Nephron progenitor cell (in vitro differentiated cells): ENCODE results near the gene NISCH.

Experiments
- DNase-seq: peaks from one replicate; pipeline ENCODE4 v3.0.0; 2021
- H3K27ac Mint-ChIP-seq: 2 replicates; pipeline ENCODE4 v1.8.0; 2021; ENCODE audit warnings: mild to moderate bottlenecking, moderate library complexity, mixed read lengths
- H3K27me3 Mint-ChIP-seq: 2 replicates; pipeline ENCODE4 v1.8.0; 2021; ENCODE audit warnings: mild to moderate bottlenecking, low read depth, mixed read lengths; ENCODE audit not compliant: poor library complexity
- H3K36me3 Mint-ChIP-seq: 2 replicates; pipeline ENCODE4 v1.8.0; 2021; ENCODE audit warnings: low read depth, mixed read lengths
- H3K4me1 Mint-ChIP-seq: 2 replicates; pipeline ENCODE4 v1.8.0; 2021; ENCODE audit warnings: mixed read lengths
- H3K4me3 Mint-ChIP-seq: 2 replicates; pipeline ENCODE4 v1.8.0; 2021; ENCODE audit warnings: mild to moderate bottlenecking, moderate library complexity, mixed read lengths
- H3K9me3 Mint-ChIP-seq: 2 replicates; pipeline ENCODE4 v1.8.0; 2021; ENCODE audit warnings: mild to moderate bottlenecking, moderate library complexity, mixed read lengths
- TF ChIP-seq, protein P1 (sequence below): fragments of 200-600 bp; sonication (generic); IDR thresholded peaks from 2 replicates; pipeline ENCODE4 v1.5.0; 2021; ENCODE audit warnings: antibody characterized with exemption

NISCH gene

DNA sequence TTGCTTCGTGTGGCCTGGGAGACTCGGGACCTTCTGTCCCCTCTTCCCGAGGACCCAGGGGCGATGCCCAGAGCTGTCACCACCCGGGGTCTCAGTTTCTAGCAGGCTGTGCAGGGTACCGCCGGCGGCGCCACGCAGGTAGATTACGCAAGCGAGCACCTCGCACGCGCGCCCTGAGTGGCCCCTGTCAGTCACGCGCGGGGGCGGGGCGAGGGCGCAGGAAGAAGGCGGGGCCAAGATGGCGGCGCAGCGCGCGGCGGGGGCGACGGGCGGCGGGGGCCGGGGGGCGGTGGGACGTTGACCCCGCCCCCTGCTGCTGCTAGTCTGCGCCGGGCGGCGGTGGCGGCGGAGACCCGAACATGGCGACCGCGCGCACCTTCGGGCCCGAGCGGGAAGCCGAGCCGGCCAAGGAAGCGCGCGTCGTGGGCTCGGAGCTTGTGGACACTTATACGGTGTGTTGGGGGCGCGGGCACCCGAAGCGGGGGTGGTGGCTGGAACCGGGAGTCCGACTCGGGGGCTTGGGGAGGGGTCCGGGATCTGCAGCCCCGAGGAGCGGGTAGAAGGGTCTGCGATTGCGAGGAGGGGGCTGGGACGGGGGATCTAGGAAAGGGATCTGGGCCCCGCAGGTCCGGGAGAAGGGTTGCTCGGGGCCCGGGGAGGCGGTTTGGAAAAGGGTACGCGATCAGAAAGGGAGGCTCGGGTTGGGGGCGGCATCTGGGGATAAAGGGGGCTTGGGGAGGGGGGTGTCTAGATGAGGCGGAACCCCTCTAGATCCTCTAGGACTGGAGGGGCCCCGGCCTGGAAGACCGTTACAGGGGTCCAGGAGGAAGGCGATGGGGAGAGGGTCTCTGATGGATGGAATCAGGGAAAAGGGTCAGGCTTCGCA lies at the start of gene NISCH:
Gene NISCH, plus strand, starts transcription at position 322 of the 886 bp plus-strand sequence. Its CDS starts 38 bp downstream, at position 360.
- H3K9me3 Mint-ChIP-seq = no peaks in the 10 kb centered on the region
- TF ChIP-seq, protein P1, sequence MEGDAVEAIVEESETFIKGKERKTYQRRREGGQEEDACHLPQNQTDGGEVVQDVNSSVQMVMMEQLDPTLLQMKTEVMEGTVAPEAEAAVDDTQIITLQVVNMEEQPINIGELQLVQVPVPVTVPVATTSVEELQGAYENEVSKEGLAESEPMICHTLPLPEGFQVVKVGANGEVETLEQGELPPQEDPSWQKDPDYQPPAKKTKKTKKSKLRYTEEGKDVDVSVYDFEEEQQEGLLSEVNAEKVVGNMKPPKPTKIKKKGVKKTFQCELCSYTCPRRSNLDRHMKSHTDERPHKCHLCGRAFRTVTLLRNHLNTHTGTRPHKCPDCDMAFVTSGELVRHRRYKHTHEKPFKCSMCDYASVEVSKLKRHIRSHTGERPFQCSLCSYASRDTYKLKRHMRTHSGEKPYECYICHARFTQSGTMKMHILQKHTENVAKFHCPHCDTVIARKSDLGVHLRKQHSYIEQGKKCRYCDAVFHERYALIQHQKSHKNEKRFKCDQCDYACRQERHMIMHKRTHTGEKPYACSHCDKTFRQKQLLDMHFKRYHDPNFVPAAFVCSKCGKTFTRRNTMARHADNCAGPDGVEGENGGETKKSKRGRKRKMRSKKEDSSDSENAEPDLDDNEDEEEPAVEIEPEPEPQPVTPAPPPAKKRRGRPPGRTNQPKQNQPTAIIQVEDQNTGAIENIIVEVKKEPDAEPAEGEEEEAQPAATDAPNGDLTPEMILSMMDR = no peak
- peak within 1 kb of the TSS; percentile 95 for H3K27ac Mint-ChIP-seq
- H3K27me3 Mint-ChIP-seq = no peaks in the 10 kb centered on the region
- H3K4me3 Mint-ChIP-seq = peak within 1 kb of the TSS; percentile 99
- H3K4me1 Mint-ChIP-seq = peaks cover 71% of the 10 kb centered on the region
- peaks cover 32% of the 10 kb centered on the region for H3K36me3 Mint-ChIP-seq
- DNase-seq = peak; percentile 97

DNA sequence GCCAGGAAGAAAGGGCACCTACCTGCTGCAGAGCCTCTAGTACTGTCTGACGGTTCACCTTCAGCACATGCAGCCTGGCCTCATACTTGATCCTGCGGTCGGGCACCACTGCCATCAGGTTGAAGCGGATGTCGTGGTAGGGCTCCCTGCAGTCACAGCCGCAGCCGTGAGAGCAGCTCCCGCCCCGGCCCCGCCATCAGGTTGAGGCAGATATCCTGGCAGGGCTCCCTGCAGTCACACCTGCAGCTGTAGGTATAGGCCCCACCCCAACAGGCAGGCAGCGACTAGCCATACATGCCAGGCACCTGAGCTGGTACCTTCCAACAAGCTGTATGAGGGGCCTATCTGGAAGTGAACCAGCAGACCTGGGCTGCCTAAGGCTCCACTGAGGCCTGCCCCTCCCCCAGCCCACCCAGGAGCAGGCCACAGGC lies 49.2 kb upstream of the NISCH start:
- TF ChIP-seq, protein P1 = no peak
- Mint-ChIP-seq H3K4me1 (peaks cover 22% of the 10 kb centered on the region), H3K27ac (no peak overlapping the region), H3K36me3 (peaks cover 47% of the 10 kb centered on the region), H3K9me3 (no peaks in the 10 kb centered on the region), H3K27me3 (peaks cover 3% of the 10 kb centered on the region), H3K4me3 (no peak overlapping the region)
- DNase-seq = no peak

DNA sequence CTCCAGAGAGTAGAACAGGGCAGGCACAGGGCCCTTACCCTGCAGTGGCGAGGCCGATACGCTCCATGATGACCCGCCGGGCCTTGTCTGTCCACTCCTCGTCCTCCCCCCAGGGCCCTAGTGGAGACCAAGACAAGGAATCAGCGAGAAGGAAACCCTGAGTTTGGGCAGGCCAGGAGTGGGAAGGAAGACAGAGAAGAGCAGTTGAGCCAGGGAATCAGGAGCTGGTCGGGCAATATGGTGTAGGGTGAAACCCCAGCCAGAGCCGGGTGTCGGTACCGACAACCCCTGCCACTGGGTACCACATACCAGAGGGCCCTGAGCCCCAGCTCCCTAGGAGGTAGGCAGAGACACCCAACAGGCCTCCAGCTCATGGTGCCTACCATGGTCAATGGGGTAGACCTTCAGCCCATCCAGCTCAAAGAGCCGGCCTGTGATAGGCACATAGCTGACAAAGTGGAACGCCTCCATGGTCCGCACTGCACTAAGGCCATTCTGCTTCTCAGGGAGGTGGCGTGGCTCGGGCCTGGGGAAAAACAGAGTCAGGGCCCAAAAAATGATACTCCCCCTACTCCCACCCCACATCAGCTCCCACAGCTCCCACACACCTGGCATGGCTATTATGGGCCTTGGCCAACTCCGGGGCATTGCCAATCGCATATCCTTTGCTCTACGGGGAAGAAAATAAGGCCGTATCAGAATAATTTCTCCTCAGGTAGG lies 48.5 kb upstream of the NISCH start:
- TF ChIP-seq, protein P1 = no peak
- Mint-ChIP-seq H3K9me3 (no peaks in the 10 kb centered on the region), H3K4me1 (peaks cover 29% of the 10 kb centered on the region), H3K27me3 (peaks cover 3% of the 10 kb centered on the region), H3K4me3 (no peak overlapping the region), H3K27ac (peak overlapping the region; percentile 69), H3K36me3 (peaks cover 47% of the 10 kb centered on the region)
- DNase-seq = no peak

DNA sequence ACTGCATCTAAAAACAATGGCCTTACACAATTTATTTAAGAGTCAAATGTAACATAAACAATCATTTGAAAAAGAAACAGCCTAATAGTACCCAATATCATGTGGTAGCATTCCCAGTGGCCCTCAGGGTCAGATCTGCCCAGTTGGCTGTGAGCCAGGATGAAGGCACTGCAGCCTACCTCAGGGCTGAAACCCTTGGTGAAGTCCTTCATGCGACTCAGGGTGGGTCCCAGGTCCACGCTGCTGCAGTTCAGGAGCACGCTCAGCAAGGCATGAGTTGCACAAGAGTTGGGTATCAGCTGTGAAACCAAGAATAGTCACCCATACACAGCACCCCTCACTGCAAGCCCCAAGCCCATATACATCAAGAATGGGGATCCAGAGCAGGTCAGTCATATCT lies 47.6 kb upstream of the NISCH start:
- Mint-ChIP-seq H3K4me3 (peak overlapping the region; percentile 95), H3K4me1 (peaks cover 36% of the 10 kb centered on the region), H3K36me3 (peaks cover 42% of the 10 kb centered on the region), H3K27ac (peak overlapping the region; percentile 32), H3K9me3 (no peaks in the 10 kb centered on the region), H3K27me3 (peaks cover 3% of the 10 kb centered on the region)
- DNase-seq = no peak
- TF ChIP-seq, protein P1 = no peak

DNA sequence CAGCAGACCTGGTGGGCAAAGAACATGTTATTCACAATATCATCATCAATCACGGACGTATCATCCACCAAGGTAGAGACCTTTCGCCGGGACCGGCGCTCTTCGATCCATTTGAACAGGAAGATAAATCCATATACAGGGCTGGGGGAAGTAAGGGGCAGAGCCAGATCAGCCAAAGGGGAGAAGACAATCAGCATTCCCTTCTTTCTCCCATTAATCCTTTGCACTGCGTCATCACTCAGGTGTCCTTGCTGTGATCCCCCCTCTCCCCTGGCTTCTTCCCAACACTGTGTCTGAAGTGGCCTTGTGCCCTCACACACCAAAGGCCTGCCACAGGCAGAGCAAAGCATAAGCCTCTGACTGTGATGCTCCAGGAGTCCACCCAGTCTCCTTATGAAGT lies 46.9 kb upstream of the NISCH start:
- TF ChIP-seq, protein P1 = no peak
- peak overlapping the region; percentile 40 for H3K27ac Mint-ChIP-seq
- H3K9me3 Mint-ChIP-seq = no peaks in the 10 kb centered on the region

More for the DNA sequence above, 46.9 kb upstream of the NISCH start:
- peaks cover 3% of the 10 kb centered on the region for H3K27me3 Mint-ChIP-seq
- H3K36me3 Mint-ChIP-seq = peaks cover 36% of the 10 kb centered on the region
- peaks cover 38% of the 10 kb centered on the region for H3K4me1 Mint-ChIP-seq
- no peak for DNase-seq
- H3K4me3 Mint-ChIP-seq = peak overlapping the region; percentile 95
